Measurements from ENCODE around the gene NELL2.

Gene NELL2

GRCh38 chr12:44542716-44543115 is 333.4 kb downstream of the NELL2 start:
- H3K4me2 ChIP-seq (ENCODE audit: low read length): no peak overlapping the region
- H4K20me1 ChIP-seq (ENCODE audit: control insufficient read depth, insufficient read depth, low read depth, low read length): no peaks in the 10 kb centered on the region
- no peaks in the 10 kb centered on the region for H3K9me2 ChIP-seq (replicated peaks; ENCODE audit: control insufficient read depth, low read length)
- no peaks in the 10 kb centered on the region for H3F3A ChIP-seq (ENCODE audit: control insufficient read depth, insufficient read depth)
- H3K79me2 ChIP-seq (ENCODE audit: control insufficient read depth, low read length): no peaks in the 10 kb centered on the region
- TF ChIP-seq CTCF (IDR thresholded peaks at IDR 0.05; ENCODE audit: low read depth, low read length, poor library complexity, severe bottlenecking): no peak
- no peak for TF ChIP-seq EZH2phosphoT487 (IDR thresholded peaks at IDR 0.05; ENCODE audit: borderline replicate concordance, low read length)
- H3K4me1 ChIP-seq (ENCODE audit: control insufficient read depth, low read length): no peaks in the 10 kb centered on the region
- no peaks in the 10 kb centered on the region for H3K27me3 ChIP-seq (ENCODE audit: control insufficient read depth, low read length)
- no peak overlapping the region for H3K27ac ChIP-seq (ENCODE audit: low read depth, low read length)
- no peaks in the 10 kb centered on the region for H3K36me3 ChIP-seq (ENCODE audit: control insufficient read depth, low read length)
- no peaks in the 10 kb centered on the region for H3K9me3 ChIP-seq (ENCODE audit: control insufficient read depth, insufficient read depth, low read length)
- no peak overlapping the region for H3K4me3 ChIP-seq (ENCODE audit: low read length)

- H3K27ac ChIP-seq (ENCODE audit: low read depth, low read length): no peak overlapping the region
These were observed 338.8 kb downstream of the NELL2 start for GRCh38 chr12:44537354-44537753.

GRCh38 chr12:44532940-44533339 is 343.2 kb downstream of the NELL2 start:
- Histone ChIP-seq H3K4me1 (ENCODE audit: control insufficient read depth, low read length) (no peaks in the 10 kb centered on the region), H4K20me1 (ENCODE audit: control insufficient read depth, insufficient read depth, low read depth, low read length) (no peaks in the 10 kb centered on the region), H3K9me3 (ENCODE audit: control insufficient read depth, insufficient read depth, low read length) (no peaks in the 10 kb centered on the region), H3K36me3 (ENCODE audit: control insufficient read depth, low read length) (no peaks in the 10 kb centered on the region), H3F3A (ENCODE audit: control insufficient read depth, insufficient read depth) (no peaks in the 10 kb centered on the region), H3K4me2 (ENCODE audit: low read length) (no peak overlapping the region), H3K27ac (ENCODE audit: low read depth, low read length) (no peak overlapping the region), H3K9me2 (replicated peaks; ENCODE audit: control insufficient read depth, low read length) (no peaks in the 10 kb centered on the region), H3K4me3 (ENCODE audit: low read length) (no peak overlapping the region), H3K27me3 (ENCODE audit: control insufficient read depth, low read length) (no peaks in the 10 kb centered on the region), H3K79me2 (ENCODE audit: control insufficient read depth, low read length) (no peaks in the 10 kb centered on the region)
- no peak for TF ChIP-seq CTCF (IDR thresholded peaks at IDR 0.05; ENCODE audit: low read depth, low read length, poor library complexity, severe bottlenecking)
- TF ChIP-seq EZH2phosphoT487 (IDR thresholded peaks at IDR 0.05; ENCODE audit: borderline replicate concordance, low read length): no peak

More at GRCh38 chr12:44537354-44537753, 338.8 kb downstream of the NELL2 start:
- Histone ChIP-seq H3K9me3 (ENCODE audit: control insufficient read depth, insufficient read depth, low read length) (no peaks in the 10 kb centered on the region), H3K36me3 (ENCODE audit: control insufficient read depth, low read length) (no peaks in the 10 kb centered on the region), H3K79me2 (ENCODE audit: control insufficient read depth, low read length) (no peaks in the 10 kb centered on the region), H3K9me2 (replicated peaks; ENCODE audit: control insufficient read depth, low read length) (no peaks in the 10 kb centered on the region), H3K4me1 (ENCODE audit: control insufficient read depth, low read length) (no peaks in the 10 kb centered on the region), H3K27me3 (ENCODE audit: control insufficient read depth, low read length) (no peaks in the 10 kb centered on the region), H3F3A (ENCODE audit: control insufficient read depth, insufficient read depth) (no peaks in the 10 kb centered on the region), H3K4me2 (ENCODE audit: low read length) (no peak overlapping the region), H3K4me3 (ENCODE audit: low read length) (no peak overlapping the region), H4K20me1 (ENCODE audit: control insufficient read depth, insufficient read depth, low read depth, low read length) (no peaks in the 10 kb centered on the region)
- TF ChIP-seq CTCF (IDR thresholded peaks at IDR 0.05; ENCODE audit: low read depth, low read length, poor library complexity, severe bottlenecking): no peak
- TF ChIP-seq EZH2phosphoT487 (IDR thresholded peaks at IDR 0.05; ENCODE audit: borderline replicate concordance, low read length): no peak

Data from DOHH2 (cell line).